Neural cell (in vitro differentiated cells): Measurements from ENCODE around the gene TSPAN11. TPM values are rescaled to one million over a fixed set of nuclear protein-coding genes. Genes with fewer than 3 reads are reported as not detected.

Experiments used
- H2AFZ ChIP-seq: fragments of 200-600, 300-800 bp; sonication (generic), shearing (Covaris generic); 2 replicates; pipeline ENCODE4 v1.6.0; 2014; ENCODE audit warnings: low read depth, mild to moderate bottlenecking, antibody characterized with exemption, low read length, moderate library complexity
- H3F3A ChIP-seq: fragments of 200-600 bp; shearing (Covaris generic); 2 replicates; pipeline ENCODE4 v1.6.1; 2016; ENCODE audit warnings: mild to moderate bottlenecking, moderate library complexity, mixed read lengths, antibody characterized with exemption, low read length; ENCODE audit not compliant: insufficient read depth, poor library complexity, severe bottlenecking
- H3K27ac ChIP-seq: fragments of 200-600, 300-800 bp; sonication (generic), shearing (Covaris generic); 2 replicates; pipeline ENCODE4 v1.5.1; 2014; ENCODE audit warnings: mild to moderate bottlenecking, low read length, moderate library complexity
- H3K27me3 ChIP-seq: fragments of 300-800, 200-600 bp; sonication (generic), shearing (Covaris generic); 2 replicates; pipeline ENCODE4 v1.6.0; 2014; ENCODE audit warnings: mild to moderate bottlenecking, low read depth, low read length, moderate library complexity; ENCODE audit not compliant: insufficient read depth
- H3K36me3 ChIP-seq: fragments of 300-800, 200-600 bp; sonication (generic), shearing (Covaris generic); 2 replicates; pipeline ENCODE4 v1.5.1; 2014; ENCODE audit warnings: mild to moderate bottlenecking, antibody characterized with exemption, low read length, moderate library complexity; ENCODE audit not compliant: insufficient read depth
- H3K4me2 ChIP-seq: fragments of 300-800, 200-600 bp; sonication (generic), shearing (Covaris generic); 2 replicates; pipeline ENCODE4 v1.6.0; 2014; ENCODE audit warnings: mild to moderate bottlenecking, low read length
- H3K4me3 ChIP-seq: fragments of 300-800, 200-600 bp; sonication (generic), shearing (Covaris generic); 2 replicates; pipeline ENCODE4 v1.5.1; 2014; ENCODE audit warnings: mild to moderate bottlenecking, low read length, moderate library complexity
- H3K79me2 ChIP-seq: fragments of 200-600 bp; shearing (Covaris generic); replicated peaks from 2 replicates; pipeline ENCODE4 v1.6.0; 2014; ENCODE audit warnings: mild to moderate bottlenecking, low read length, moderate library complexity; ENCODE audit not compliant: insufficient read depth
- H3K9ac ChIP-seq: fragments of 300-800, 200-600 bp; sonication (generic), shearing (Covaris generic); 2 replicates; pipeline ENCODE4 v1.6.1; 2016; ENCODE audit warnings: mild to moderate bottlenecking, low read length, mixed read lengths
- H3K9me2 ChIP-seq: fragments of 200-600 bp; shearing (Covaris generic); 2 replicates; pipeline ENCODE4 v1.6.1; 2016; ENCODE audit warnings: mild to moderate bottlenecking, low read length, mixed read lengths; ENCODE audit not compliant: insufficient read depth
- H3K9me3 ChIP-seq: fragments of 200-600, 300-800 bp; sonication (generic), shearing (Covaris generic); 2 replicates; pipeline ENCODE4 v1.6.1; 2016; ENCODE audit warnings: mild to moderate bottlenecking, mixed run types, low read length, moderate library complexity, mixed read lengths
- H4K20me1 ChIP-seq: fragments of 200-600 bp; shearing (Covaris generic); 2 replicates; pipeline ENCODE4 v1.6.1; 2016; ENCODE audit warnings: mild to moderate bottlenecking, mixed run types; ENCODE audit not compliant: insufficient read depth
- CTCF ChIP-seq: fragments of 450-650 bp; IDR thresholded peaks from 2 replicates; pipeline ENCODE4 v1.5.1; 2014; ENCODE audit warnings: antibody characterized with exemption, mild to moderate bottlenecking, moderate library complexity; ENCODE audit not compliant: poor library complexity, severe bottlenecking
- EP300 ChIP-seq: fragments of 450-650 bp; conservative IDR thresholded peaks from 2 replicates; pipeline ENCODE4 v1.6.1; 2014; ENCODE audit warnings: antibody characterized with exemption, mild to moderate bottlenecking, moderate library complexity; ENCODE audit not compliant: poor library complexity, severe bottlenecking
- EZH2 ChIP-seq: fragments of 200-600, 300-800 bp; shearing (Covaris generic), sonication (generic); IDR thresholded peaks from 2 replicates; pipeline ENCODE4 v1.6.1; 2014; ENCODE audit warnings: antibody characterized with exemption, low read length, borderline replicate concordance, mild to moderate bottlenecking; ENCODE audit not compliant: insufficient read depth, poor library complexity, severe bottlenecking
- MXI1 ChIP-seq: fragments of 450-650 bp; conservative IDR thresholded peaks from 2 replicates; pipeline ENCODE4 v1.6.1; 2014; ENCODE audit warnings: antibody characterized with exemption, mild to moderate bottlenecking; ENCODE audit not compliant: poor library complexity, severe bottlenecking
- POLR2AphosphoS5 ChIP-seq: IDR thresholded peaks from 2 replicates; pipeline ENCODE4 v1.6.1; 2012
- RAD21 ChIP-seq: fragments of 450-650 bp; conservative IDR thresholded peaks from 2 replicates; pipeline ENCODE4 v1.6.1; 2014; ENCODE audit warnings: antibody characterized with exemption, mild to moderate bottlenecking, moderate library complexity
- REST ChIP-seq: IDR thresholded peaks from 2 replicates; pipeline ENCODE4 v1.6.1; 2012; ENCODE audit warnings: borderline replicate concordance
- SMC3 ChIP-seq: fragments of 450-650 bp; conservative IDR thresholded peaks from 2 replicates; pipeline ENCODE4 v1.6.1; 2014; ENCODE audit warnings: antibody characterized with exemption, mild to moderate bottlenecking, moderate library complexity; ENCODE audit not compliant: poor library complexity
- TAF1 ChIP-seq: IDR thresholded peaks from 2 replicates; pipeline ENCODE4 v1.6.1; 2012; ENCODE audit warnings: low read depth
- polyA plus RNA-seq: library from polyadenylated mRNA; depleted of rRNA; stranded (reverse); fragments of >200 nt; gene quantifications from 2 replicates; pipeline ENCODE4 v1.2.3, GENCODE V29; 2014

Gene TSPAN11
- polyA plus RNA-seq, 1 donor from 2014 or later, result 5.6 TPM

- Histone ChIP-seq H3K9me2 (no peaks in the 10 kb centered on the region), H3K9ac (no peak overlapping the region), H3K27ac (no peak overlapping the region), H3K27me3 (no peaks in the 10 kb centered on the region), H3K4me2 (no peak overlapping the region), H3F3A (no peaks in the 10 kb centered on the region), H2AFZ (no peak overlapping the region), H3K4me3 (no peak overlapping the region), H3K36me3 (no peaks in the 10 kb centered on the region), H4K20me1 (no peaks in the 10 kb centered on the region), H3K9me3 (no peaks in the 10 kb centered on the region), H3K79me2 (no peaks in the 10 kb centered on the region)
- TF ChIP-seq MXI1, result no peak
- TF ChIP-seq CTCF, result no peak
- no peak for TF ChIP-seq POLR2AphosphoS5
- no peak for TF ChIP-seq EP300
- no peak for TF ChIP-seq SMC3
- TF ChIP-seq REST, result no peak
- TF ChIP-seq TAF1, result no peak
- no peak for TF ChIP-seq RAD21
- TF ChIP-seq EZH2, result no peak
Measured at GRCh38 chr12:30999011-30999410, 72.5 kb downstream of the TSPAN11 start.

GRCh38 chr12:30999723-31000122 is 73.2 kb downstream of the TSPAN11 start:
- Histone ChIP-seq H4K20me1 (no peaks in the 10 kb centered on the region), H3K36me3 (no peaks in the 10 kb centered on the region), H3K27ac (no peak overlapping the region), H3K79me2 (no peaks in the 10 kb centered on the region), H3F3A (no peaks in the 10 kb centered on the region), H3K4me3 (no peak overlapping the region), H3K9me3 (no peaks in the 10 kb centered on the region), H3K4me2 (no peak overlapping the region), H3K27me3 (no peaks in the 10 kb centered on the region), H3K9ac (no peak overlapping the region), H2AFZ (no peak overlapping the region), H3K9me2 (no peaks in the 10 kb centered on the region)
- no peak for TF ChIP-seq EP300
- TF ChIP-seq CTCF, result no peak
- no peak for TF ChIP-seq SMC3
- TF ChIP-seq POLR2AphosphoS5, result no peak
- no peak for TF ChIP-seq EZH2
- TF ChIP-seq RAD21, result no peak
- no peak for TF ChIP-seq REST
- no peak for TF ChIP-seq MXI1
- no peak for TF ChIP-seq TAF1
